Bone marrow (tissue), 2 donors: ENCODE results near the gene RPL18.
A peak's percentile ranks its signal among the peaks of the same experiment; 100 is the strongest.
"Not testable (repeated sequence)": the region's sequence is repeated elsewhere in the genome, so short reads cannot be mapped to it uniquely, and the experiment has no call there.

Experiments used
- DNase-seq, 2 donors: peaks; one replicate each; lab custom pipeline; 2025; lab: John Stamatoyannopoulos, UW

The RPL18 gene

GRCh38 chr19:48644839-48645619, 26.1 kb upstream of the RPL18 start:
- DNase-seq, result peak; percentile 24 to 42

- no peak for DNase-seq
Observed at GRCh38 chr19:48644355-48644754, 25.4 kb upstream of the RPL18 start.

GRCh38 chr19:48642862-48643261, 23.9 kb upstream of the RPL18 start:
- no peak for DNase-seq

- DNase-seq, result no peak
Observed at GRCh38 chr19:48641850-48642249, 22.9 kb upstream of the RPL18 start.

GRCh38 chr19:48639483-48640375, 20.8 kb upstream of the RPL18 start:
- no peak for DNase-seq

- no peak for DNase-seq
Observed at GRCh38 chr19:48638831-48639381, 19.9 kb upstream of the RPL18 start.

- DNase-seq, result peak; percentile 82 to 90
Observed at GRCh38 chr19:48637948-48638830, 19.2 kb upstream of the RPL18 start.

GRCh38 chr19:48637449-48637947, 18.5 kb upstream of the RPL18 start:
- peak; percentile 82 to 100 for DNase-seq

GRCh38 chr19:48636859-48637448, 18.0 kb upstream of the RPL18 start, which contains the start of gene DBP:
Gene DBP (minus strand): TSS chr19:48637379. CDS start chr19:48636994, 385 bp downstream.
- peak in 1 of 2 donors; percentile 69 for DNase-seq

GRCh38 chr19:48635966-48636858, 17.2 kb upstream of the RPL18 start:
- no peak for DNase-seq

- peak in 1 of 2 donors; percentile 48 for DNase-seq
Observed at GRCh38 chr19:48635263-48635965, 16.4 kb upstream of the RPL18 start.

GRCh38 chr19:48634424-48635262, 15.7 kb upstream of the RPL18 start:
- DNase-seq, result peak; percentile 58 to 80

GRCh38 chr19:48634036-48634342, 15.0 kb upstream of the RPL18 start:
- DNase-seq, result no peak

GRCh38 chr19:48633148-48634035, 14.4 kb upstream of the RPL18 start:
- DNase-seq, result no peak

GRCh38 chr19:48632692-48633147, 13.7 kb upstream of the RPL18 start:
- DNase-seq, result no peak

GRCh38 chr19:48632286-48632685, 13.3 kb upstream of the RPL18 start:
- DNase-seq, result not testable (repeated sequence)

GRCh38 chr19:48631225-48631624, 12.2 kb upstream of the RPL18 start:
- no peak for DNase-seq
